ENCODE data around the gene TRAPPC6A.

DNA sequence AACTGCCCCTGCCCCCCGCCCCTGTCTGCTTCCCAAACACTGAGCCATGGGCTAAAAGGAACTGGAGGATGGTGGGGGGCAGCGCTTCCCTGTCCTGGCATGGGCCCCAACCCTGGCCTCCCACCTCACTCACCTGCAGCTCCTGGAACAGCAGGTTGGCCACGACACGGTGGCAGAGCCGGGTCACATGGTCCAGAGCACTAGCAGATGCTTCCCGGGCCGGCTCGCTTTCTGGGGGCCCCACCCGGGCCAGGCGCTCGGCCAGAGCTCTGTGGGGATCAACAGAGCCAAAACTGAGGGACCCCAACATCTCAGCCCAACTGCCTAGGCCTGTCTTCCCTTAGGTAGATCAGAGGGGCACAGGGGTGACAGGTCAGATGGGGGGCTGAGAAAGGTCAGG lies 46.6 kb upstream of the TRAPPC6A start:
- TF ChIP-seq CEBPB (IDR thresholded peaks at IDR 0.05) (no peak), FOXM1 (IDR thresholded peaks at IDR 0.05; ENCODE audit: borderline replicate concordance, low read depth) (no peak), TEAD4 (IDR thresholded peaks at IDR 0.05) (no peak), EP300 (IDR thresholded peaks at IDR 0.05; ENCODE audit: borderline replicate concordance) (no peak)
- TF ChIP-seq, protein P1, sequence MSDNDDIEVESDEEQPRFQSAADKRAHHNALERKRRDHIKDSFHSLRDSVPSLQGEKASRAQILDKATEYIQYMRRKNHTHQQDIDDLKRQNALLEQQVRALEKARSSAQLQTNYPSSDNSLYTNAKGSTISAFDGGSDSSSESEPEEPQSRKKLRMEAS (IDR thresholded peaks at IDR 0.05) = no peak
